GM15510 (cell line): ENCODE results near the gene POC1A.

Experiments
- POLR2A ChIP-seq: IDR thresholded peaks from 3 replicates; pipeline ENCODE4 v1.6.1; 2011; ENCODE audit warnings: borderline replicate concordance; ENCODE audit not compliant: insufficient read length; ENCODE audit errors: extremely low read depth

Gene POC1A

DNA sequence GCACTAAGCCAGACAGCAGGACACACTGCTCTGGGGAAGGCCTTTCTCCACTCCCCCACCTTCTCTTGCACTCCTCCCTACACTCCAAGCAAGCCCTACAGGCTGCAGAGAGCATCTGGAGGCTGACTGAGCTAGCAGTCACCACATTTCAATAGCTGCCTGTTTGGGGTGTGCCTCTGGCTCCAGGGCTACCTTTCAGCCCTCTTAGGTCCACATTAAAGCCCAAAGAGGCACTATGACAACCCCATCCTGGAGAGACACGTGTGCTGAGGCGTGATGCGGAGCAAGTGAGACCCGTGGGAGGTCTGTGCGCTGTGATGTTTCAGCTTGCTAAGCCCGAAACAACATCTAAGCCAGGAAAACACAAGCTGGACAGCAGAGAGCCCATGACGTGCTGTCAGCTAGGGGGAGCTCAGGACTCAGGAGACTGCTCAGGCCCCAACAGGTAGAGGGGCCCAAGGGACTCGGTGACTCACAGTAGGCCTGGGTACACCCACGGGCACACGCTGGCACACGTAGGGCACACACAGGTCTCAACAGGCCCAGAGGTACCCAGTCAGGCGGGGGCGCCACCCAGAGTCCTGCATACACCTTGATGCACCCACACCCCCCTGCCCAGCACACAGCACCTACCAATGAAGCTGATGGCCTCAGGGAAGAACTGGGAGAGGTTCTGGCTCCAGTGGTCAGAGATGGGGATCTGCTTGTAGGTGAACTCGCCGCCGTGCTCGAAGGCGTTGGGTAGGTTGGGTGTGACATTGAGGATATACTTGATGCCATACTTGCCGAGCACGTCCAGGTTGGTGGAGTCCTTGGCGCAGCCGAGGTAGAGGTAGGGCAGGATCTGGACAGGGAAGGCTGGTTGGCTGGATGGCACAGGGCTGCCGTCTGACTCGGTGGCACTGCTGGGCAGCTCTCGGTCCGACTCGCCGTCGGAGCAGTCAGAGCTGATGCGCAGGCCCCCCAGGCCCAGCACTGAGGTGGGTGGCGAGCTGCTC, 100.6 kb downstream of the POC1A start:
- no peak for TF ChIP-seq POLR2A

DNA sequence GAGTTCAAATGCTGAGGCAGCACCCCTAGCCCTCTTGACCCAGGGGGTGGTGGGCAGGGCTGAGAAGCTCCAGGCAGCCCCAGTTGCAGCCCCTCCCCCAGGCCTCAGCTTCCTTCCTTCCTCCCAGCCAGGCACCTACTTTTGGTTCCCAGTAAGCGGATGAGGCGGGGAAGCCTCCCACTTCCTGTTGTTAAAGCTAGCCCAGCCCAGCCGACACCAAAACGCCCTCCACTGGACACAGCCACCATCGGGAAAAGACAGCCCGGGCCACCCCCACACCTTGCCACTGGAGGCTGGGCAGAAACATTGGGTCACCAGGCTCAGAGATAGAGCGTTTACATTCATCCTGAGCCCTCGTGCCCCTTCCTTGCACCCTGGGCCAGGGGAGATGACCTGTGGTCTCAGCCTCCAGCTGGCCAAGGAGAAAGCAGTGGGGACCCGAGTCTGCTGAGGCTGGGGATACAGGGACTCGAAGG, 101.4 kb downstream of the POC1A start:
- TF ChIP-seq POLR2A = no peak

DNA sequence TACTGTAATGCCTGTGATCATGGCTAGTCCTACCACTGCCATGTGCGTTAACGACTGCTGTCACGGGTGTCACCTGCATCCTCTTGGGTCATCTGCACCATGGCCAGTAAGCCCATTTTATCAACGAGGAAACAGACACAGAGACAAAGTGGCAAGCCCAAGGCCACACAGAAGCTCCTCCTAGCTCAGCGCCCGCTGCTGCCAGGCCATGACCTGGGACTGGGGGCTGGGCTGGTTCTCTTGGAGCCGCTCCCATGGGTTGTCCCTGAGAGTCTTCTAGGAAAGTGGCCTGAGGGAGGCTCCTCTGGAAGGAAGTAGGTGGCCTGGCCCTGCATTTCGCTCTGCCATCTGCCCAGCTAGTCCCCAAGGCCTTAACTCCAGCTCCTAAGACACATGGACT, 102.8 kb downstream of the POC1A start:
- TF ChIP-seq POLR2A = no peak

DNA sequence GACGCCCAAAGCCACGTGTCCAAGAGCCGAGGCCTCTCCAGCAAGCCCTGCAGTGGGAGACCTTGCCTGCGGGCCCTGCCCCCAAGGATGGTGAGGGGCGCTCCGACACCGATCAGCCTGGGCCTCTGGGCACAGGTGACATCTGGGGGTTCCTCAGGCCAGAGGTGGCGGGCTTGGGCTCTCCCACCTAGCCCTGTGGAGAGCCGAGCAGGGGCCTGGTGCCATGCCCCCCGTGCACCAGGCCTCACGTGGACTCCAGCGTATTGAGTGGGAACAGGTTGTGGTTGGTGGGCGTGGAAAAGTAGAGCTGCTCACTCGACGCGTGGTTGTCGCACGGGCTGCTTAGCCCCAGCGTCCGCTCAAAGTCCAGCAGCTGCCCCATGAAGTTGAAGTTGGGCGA, 103.7 kb downstream of the POC1A start:
- no peak for TF ChIP-seq POLR2A

DNA sequence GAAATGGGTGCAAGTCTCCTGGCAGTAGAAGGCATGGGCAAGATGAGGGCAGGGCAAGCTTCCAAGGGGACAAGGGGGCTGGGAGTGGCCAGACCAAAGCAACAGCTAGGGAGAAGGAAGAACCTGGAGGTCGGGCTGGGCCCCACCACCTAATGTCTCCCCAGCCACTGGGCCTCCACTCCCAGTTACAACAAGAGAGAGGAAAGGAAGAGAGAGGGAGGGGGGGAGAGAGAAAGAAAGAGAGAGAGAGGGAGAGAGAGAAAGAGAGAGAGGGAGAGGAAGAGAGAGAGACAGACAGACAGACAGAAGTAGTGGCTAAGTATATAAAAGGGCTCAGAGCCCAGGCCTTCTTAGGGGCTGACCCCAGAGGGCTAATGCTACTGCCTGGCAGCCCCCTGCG, 104.7 kb downstream of the POC1A start:
- no peak for TF ChIP-seq POLR2A

DNA sequence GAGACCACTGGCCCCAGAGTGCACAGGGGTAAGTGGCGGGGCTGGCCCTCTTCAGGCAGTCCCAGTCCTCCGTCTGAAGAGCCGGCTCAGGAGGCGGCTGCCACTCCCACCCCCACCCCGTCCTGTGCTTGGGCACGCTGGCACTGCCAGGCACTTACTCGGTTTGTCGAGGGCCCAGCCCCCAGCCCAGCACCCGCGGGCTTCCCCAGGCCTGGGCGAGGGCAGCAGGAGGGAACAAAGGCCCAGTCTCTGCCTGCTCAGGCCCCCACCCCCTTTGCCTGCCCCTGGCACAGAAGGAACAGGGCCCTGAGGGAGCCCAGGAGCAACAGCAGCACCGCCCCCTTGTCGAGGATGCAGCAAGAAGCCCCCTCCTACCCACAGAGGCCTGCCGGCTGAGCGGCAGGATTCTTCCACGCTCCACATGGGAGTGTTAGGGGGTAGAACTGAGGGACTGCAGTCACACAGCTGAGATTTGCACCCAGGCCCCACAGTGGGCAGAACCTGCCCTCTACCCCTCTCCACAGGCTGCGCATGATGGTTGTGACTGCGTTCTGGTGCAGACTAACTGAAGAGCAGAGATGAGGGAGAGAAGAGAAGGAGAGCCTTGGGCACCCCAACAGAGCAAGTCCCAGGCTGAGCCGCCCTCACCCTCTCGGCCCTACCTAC, 106.8 kb downstream of the POC1A start:
- no peak for TF ChIP-seq POLR2A

GRCh38 chr3:52046902-52047239, 107.4 kb downstream of the POC1A start:
- TF ChIP-seq POLR2A = no peak

DNA sequence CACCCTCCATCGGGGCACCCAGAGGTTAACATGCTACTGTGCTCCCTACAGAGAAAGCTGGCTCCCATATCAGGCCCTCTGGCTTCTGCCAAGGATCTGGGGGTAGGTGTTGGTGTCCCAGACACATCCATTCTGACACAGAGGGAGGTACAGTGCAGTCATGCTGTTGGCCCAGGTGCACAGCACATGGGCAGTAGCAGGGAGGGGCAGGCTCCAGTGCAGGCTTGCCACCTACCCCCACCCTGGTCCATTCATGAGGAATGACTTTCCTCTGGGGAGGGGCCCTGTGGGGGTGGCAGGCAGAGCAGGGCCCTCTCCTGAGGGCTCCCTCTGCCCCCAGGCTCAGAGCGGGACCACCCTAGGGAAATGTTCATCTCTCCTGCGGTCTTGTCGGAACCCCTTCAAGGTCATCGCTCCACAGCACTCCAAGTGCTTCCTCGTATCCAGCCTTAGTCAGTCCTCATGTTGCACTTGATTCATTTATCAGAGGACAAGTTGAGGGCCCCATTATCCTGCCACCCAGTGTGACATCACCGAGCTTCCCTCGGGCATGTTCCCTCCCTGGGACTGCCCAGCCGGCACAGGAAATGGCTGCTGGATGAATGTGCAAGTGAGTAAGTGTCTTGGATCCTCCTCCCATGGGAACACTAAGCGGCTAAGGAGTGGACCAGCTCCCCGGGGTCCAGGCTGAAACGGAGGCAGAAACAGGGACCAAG, 107.9 kb downstream of the POC1A start:
- no peak for TF ChIP-seq POLR2A

- no peak for TF ChIP-seq POLR2A
These were observed 109.2 kb downstream of the POC1A start for GRCh38 chr3:52044869-52045619.

DNA sequence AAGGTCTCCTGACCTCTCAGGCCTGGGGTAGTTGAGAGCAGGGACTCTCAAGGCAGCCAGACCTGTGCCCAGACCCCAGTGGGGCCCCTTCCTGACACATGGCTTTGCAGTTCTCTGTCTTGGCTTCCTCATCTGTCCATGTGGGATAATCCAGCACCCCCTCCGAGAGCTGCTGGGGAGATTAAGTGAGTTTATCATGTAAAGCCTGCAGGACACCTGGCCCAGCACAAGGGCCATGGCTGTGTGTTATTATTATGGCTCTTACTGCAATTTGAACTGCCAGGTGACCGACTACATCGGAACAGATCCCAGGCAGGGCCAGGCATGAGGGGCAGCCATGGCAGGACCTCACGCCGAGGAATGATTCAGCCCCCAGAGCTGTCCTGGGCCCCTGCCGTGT, 110.5 kb downstream of the POC1A start:
- TF ChIP-seq POLR2A = no peak

GRCh38 chr3:52041118-52041731, 113.0 kb downstream of the POC1A start:
- no peak for TF ChIP-seq POLR2A

DNA sequence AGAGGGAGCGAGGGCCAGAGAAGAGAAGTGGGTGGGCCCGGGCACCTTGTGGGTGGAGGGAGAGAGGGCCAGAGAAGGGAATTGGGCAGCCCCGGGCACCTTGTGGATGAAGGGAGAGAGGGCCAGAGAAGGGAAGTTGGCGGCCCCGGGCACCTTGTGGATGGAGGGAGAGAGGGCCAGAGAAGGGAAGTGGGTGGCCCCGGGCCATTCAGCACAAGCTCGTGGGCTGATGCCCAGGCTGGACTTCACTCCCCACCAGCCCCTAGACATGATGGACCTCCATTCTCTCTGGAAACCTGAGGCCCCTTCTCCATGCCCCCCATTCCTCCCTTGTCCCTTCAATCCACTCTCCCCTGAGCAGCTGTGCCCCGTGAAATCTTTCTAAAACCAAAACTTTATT, 113.6 kb downstream of the POC1A start:
- no peak for TF ChIP-seq POLR2A

GRCh38 chr3:52039846-52040245, 114.4 kb downstream of the POC1A start:
- TF ChIP-seq POLR2A = no peak

GRCh38 chr3:52039426-52039825, 114.8 kb downstream of the POC1A start:
- TF ChIP-seq POLR2A = no peak
